Left lobe of liver (tissue), 2 donors: ENCODE data around the gene NOC3L. TPM values are rescaled to one million over a fixed set of nuclear protein-coding genes. Genes with fewer than 3 reads are reported as not detected.
"Not testable (repeated sequence)": the region's sequence is repeated elsewhere in the genome, so short reads cannot be mapped to it uniquely, and the experiment has no call there.

Source experiments
- ATAC-seq: fragments of 200-7000 bp; cut with Tn5 transposase; one replicate; pipeline ENCODE4 v1.9.1; 2020; ENCODE audit warnings: mild to moderate bottlenecking, moderate library complexity
- DNase-seq: peaks from one replicate; pipeline ENCODE4 v3.0.0-alpha.2; 2020; ENCODE audit warnings: low spot score
- total RNA-seq: library from RNA; stranded (reverse); gene quantifications from one replicate; pipeline ENCODE4 v1.2.1, GENCODE V29; 2021
- donor health status: DM: no; HTN: no; CAD: no; lungs with moderate emphysema.
- donor health status: DM: no; HTN: yes; CAD: no.

The NOC3L gene
- total RNA-seq, 1 donor from 2014 or later = 5.5 TPM

DNA sequence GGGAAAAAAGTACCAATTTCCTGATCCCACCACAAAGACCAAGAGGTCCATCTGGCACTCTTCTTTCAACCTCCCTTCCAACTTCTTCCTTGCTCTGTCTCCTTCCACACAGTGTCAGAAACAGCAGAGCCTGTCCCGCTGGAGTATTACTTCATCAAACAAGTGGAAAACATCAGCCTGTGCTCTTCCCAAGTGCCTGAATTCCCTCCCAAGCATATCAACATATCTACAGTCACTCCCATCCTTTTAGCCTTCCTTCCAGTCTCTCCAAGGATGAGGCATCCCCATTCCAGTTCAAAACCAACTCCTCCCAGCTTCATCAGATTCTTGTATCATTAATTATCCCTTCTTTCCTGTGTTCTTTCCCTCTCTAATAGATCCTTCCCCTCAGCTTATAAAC, 1.7 kb upstream of the NOC3L start:
- no peak for ATAC-seq
- DNase-seq = no peak

DNA sequence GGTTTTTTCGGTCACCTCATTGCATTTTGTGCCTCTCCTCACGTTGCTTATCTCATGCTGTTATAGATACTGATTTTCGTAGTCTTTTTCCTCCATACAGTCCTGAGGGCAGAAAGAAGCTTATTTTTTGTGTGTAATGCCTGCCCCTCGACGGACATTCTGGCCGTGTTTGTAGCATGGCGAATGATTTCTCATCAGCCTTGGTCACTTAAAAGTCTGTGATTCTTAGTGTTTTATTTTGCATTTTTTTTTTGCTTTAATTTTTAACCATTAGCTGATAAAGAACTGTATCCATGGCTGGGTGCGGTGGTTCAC, 469 bp upstream of the NOC3L start:
- DNase-seq = no peak
- ATAC-seq = no peak

DNA sequence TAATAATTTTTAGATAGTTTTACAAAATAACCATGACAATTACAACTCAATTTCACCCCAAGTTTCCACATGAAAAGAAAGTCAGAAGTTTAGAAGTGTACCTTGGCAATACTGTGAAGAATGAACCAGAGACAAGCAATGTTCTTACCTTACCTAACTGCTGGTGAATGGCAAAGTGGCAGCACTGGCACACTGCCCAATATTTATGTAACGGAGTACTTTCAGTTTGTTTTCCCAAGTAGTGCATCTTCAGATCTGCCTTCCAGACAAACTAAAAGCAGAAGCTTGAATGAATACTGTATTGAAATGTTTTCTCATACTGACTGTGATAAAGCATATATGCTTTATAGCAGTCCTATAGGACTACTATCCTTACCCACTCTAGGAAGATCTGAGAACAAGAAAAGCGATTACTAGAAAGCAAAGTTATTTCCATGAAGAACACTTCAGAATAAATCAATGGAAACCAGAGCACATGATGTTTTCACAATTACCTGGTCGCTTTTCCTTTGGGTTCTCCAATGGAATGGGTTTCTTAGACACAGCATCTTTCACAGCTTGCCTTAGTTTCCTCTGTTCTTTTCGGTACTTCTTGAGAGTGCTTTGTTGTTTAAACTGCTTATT, 1.5 kb downstream of the NOC3L start:
- ATAC-seq (peak; percentile 44), DNase-seq (peak; percentile 69)

- no peak for ATAC-seq
Observed at GRCh38 chr10:94358480-94358879, 4.3 kb downstream of the NOC3L start.

DNA sequence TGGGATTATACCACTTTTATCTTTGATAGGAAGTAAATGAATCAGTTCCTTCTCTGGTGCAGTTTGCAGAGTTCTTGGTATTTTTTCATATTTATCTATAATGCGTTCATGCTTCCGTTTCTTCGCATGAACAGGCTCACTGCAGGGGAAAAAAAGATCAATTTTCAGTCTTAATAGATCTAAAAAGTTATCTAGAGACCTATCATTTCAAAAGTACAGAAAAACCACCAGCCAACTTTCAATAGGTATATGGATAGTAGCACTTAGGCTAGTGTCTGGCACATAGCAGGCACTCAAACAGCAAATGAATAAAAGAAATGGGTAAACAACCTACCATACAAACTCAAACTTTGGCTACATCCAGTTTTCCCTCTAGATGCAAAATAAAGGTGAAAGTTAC, 5.5 kb downstream of the NOC3L start:
- no peak for ATAC-seq
- DNase-seq = no peak

More at GRCh38 chr10:94358480-94358879, 4.3 kb downstream of the NOC3L start:
- no peak for DNase-seq

- ATAC-seq = no peak
- DNase-seq = no peak
Observed at GRCh38 chr10:94355841-94356240, 6.9 kb downstream of the NOC3L start.

GRCh38 chr10:94353336-94353735, 9.4 kb downstream of the NOC3L start:
- no peak for DNase-seq
- no peak for ATAC-seq

GRCh38 chr10:94351089-94351488, 11.7 kb downstream of the NOC3L start:
- DNase-seq (no peak), ATAC-seq (no peak)

GRCh38 chr10:94350500-94350899, 12.2 kb downstream of the NOC3L start:
- not testable (repeated sequence) for DNase-seq, ATAC-seq

DNA sequence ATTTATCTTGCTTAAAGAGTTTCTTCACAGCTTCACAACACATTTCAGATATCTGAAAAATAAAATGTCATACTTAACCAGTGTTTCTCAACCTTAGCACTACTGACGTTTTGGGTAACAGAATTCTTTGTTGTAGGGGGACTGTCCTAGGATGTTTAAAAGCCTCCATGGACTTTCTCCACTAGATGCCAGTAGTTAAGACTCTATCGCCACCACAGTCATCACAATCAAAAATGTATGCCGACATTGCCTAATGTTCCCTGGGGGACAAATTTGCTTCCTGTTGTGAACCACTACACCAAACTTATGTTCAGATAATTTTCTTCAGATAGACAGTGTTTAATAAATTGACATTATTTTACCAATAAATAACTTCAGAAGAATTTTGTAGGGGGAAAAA, 13.4 kb downstream of the NOC3L start:
- ATAC-seq (no peak), DNase-seq (no peak)

DNA sequence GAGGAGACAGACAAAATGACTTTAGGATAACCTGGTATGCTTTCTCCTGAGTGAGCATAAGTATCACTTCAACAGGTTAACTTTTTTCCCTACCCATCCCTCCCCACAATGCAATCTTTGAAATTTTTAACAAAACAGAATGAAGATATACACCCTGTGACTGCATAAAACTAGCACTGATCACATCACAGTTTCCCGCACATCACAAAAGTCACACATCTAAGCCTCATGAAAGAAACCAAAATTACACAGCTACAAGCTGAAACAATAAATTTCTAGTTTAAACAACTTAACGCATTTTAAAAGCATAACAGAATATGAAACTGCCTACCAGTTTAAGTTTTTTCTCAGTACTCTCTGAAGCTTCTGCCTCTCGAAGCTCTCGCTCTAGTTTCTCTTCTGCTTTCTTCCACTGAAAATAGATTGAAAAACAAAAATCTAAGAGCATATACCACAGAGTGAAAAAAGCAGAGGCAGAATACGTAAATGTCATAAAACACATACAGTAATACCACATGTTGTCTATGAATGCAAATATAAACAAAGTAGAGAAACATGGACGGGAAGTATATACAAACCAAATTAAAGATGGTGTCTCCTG, 18.1 kb downstream of the NOC3L start:
- no peak for DNase-seq
- ATAC-seq = no peak

DNA sequence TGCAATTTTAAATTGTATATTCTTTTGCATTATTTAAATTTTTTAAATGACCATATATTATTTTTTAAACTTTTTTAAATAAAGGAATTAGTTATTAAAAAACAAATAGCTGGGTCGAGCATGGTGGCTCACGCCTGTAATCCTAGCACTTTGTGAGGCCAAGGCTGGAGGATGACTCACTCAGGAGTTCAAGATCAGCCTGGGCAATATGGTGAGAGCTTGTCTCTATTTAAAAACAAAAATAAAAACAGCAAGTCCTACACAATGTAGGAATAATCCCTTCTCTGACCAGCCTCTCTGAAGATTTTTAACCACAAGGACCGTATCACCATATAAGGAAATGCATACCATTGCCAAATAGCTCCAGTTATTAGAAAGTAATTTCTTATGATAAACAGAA, 19.6 kb downstream of the NOC3L start:
- DNase-seq (no peak), ATAC-seq (no peak)

DNA sequence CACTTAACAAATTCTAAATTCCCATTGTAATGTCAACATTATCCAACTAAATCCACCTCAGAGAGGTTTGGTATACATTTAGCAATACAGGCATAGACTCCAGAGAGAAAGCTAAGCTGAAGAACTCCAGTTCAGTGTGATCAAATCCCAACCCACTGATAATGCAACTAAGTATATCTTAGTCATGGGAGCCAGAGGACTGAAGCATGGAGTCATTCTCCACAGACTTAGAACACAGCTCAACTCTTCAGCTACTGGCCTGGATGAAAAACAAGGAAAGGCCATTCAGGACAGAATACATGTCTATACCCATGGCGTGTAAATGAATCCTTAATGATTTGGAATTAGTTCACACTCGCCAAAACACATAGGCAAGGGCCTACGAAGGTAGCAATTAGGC, 27.9 kb downstream of the NOC3L start:
- DNase-seq (no peak), ATAC-seq (no peak)

- ATAC-seq (no peak), DNase-seq (no peak)
Observed at GRCh38 chr10:94333051-94333450, 29.7 kb downstream of the NOC3L start.

DNA sequence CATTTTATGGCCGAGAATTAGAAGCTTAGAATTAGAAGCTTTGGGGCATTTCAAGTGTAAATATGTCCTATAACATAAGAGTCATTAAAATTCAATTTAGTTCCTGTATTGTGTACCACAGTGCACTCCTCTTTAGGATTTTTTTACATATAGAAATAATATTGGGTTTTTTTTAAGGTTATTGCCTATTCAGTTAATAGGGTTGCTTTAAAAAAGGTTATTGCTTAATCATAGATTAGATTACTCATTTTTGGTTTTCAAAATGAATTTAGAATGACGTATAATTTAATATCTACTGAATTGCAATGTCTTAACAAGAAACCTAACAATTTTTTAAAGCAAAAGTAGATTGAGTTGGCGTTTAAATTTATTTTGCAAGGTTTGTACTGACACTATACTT, 34.1 kb downstream of the NOC3L start:
- DNase-seq (no peak), ATAC-seq (no peak)

DNA sequence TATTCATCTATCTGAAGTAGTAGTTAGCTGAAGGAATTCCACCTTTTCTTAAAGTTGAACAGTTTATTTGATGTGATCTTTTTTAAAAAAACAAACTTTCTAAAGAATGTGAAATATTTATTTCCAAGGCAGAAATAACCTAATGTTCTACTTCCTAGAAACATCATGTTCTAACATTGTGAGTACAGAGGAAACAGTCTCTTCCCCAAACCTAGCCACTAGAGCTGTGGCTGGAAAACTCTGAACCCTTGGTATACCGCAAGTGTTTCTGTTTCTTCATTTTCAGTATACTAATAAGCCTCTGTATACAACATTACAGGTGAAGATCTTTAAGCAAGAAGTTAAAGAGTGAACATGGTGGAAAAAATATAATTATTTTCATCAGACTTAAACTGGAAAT, 35.1 kb downstream of the NOC3L start:
- no peak for ATAC-seq
- no peak for DNase-seq

DNA sequence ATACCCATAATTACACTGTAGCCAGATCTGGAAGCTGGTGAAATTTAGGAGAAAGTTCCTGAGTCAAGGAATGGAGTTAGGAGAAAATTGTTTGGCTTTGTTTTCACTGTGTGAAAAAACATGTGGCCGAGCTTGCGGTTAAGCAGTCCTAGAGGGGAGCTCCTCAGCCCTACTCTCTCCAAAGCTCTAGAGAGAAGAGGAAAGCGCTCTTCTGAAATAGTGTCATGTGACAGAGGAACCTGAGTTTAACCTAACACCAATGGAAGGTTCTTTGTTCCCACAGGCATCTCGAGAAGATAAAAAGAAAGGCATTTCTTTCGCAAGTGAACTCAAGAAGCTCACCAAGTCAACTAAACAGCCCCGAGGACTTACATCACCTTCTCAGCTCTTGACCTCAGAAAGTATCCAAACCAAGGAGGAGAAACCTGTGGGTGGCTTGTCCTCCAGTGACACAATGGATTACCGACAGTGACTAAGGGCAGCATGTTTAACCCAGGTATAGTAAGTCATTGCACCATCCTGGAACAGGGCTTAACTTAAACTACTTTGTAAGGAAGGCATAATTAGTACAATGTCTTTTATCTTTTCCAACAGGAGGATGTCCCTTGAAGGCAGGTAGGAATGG, 38.0 kb downstream of the NOC3L start:
- ATAC-seq (no peak), DNase-seq (no peak)

DNA sequence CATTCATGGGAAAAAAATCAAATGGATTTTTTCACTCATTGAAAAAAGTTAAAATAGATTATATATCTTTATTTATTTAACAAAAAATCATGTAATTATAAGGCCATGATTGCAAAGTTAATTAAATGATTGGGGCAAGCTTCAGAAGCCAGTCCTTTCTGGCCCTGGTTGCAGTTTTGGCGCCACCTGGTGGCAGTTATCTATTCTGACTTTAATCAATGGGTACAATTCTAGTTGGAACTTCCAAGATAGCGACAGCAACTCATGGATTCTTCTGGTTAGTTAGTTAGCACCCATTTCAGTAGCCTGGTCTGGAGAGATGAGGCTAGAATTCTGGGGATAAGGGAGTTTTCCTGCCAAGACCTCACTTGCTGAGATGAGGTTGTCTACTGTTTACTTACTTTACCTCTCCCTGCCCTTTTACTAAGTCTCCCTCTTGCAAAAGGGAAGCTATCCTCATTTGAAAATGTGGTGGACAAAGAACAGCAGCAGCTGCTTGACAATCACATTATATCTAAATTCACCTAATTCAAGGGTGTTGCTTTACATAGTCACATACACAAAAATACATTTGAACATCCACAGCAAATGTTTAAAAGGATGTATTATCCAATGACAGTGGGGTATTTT, 42.3 kb downstream of the NOC3L start:
- DNase-seq (peak; percentile 73), ATAC-seq (peak; percentile 79)

- no peak for DNase-seq
- ATAC-seq = no peak
Observed at GRCh38 chr10:94316560-94316959, 46.2 kb downstream of the NOC3L start.

DNA sequence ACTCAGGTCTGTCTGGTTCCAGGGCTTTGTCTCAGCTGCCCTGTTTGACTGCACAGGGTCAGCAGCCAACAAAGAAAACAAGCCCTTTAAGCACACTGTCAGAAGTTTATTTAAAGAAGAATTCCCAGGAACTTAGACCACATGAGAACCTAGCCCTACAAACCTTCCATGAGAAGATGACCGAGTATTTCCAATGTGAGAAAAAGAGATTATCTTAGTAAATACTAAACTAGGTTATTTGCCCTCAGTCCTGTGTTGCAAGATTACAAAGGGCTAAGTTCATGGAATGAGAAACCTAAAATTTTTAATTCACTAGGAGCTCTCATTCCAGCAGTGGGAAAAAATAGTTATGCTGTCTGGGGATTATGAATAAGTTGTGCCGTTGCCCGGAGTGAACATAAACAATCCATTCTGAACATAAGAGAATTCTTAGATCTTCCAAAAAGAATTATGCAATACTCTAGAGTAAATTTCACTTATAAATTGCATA, 46.7 kb downstream of the NOC3L start:
- ATAC-seq = peak; percentile 76
- DNase-seq = no peak

DNA sequence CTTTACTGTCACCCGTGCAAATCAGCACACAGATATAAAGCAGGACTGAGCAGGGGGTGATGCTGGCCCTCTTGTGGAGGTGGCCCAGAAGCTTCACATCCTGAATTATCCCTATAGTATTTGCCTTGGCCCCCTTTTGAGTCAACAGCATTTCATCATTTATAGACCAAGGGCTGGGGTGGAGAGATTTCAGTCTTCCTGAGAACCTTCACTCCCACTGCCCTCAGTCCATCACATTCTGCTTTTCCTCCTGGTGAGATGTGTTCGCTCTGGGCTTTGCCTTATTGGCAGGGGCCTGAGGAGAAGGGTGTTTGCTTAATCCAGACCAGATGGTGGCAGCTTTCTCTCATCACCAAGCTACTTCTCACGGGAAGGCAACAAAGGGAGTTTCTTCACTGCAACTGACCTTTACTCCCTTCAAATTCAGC, 47.7 kb downstream of the NOC3L start:
- DNase-seq = no peak
- peak; percentile 42 for ATAC-seq

GRCh38 chr10:94310369-94310768, 52.4 kb downstream of the NOC3L start:
- peak; percentile 94 for ATAC-seq
- peak; percentile 80 for DNase-seq
